ENCODE measurements around the gene ARL13A.

ARL13A gene

GRCh38 chrX:100969408-100969807 lies at the start of gene ARL13A:
Gene ARL13A, plus strand, starts transcription at chrX:100969708. Its CDS starts 3,982 bp downstream, at chrX:100973690.
- no peak within 1 kb of the TSS for H3K27ac ChIP-seq
- H3K4me3 ChIP-seq: no peak within 1 kb of the TSS

GRCh38 chrX:100924375-100924774 lies 45.1 kb upstream of the ARL13A start:
- no peak overlapping the region for H3K27ac ChIP-seq

GRCh38 chrX:100926453-100926852 lies 43.1 kb upstream of the ARL13A start:
- H3K27ac ChIP-seq: no peak overlapping the region
- no peak overlapping the region for H3K4me3 ChIP-seq

More at GRCh38 chrX:100924375-100924774, 45.1 kb upstream of the ARL13A start:
- no peak overlapping the region for H3K4me3 ChIP-seq

GRCh38 chrX:100928660-100929613 lies 40.6 kb upstream of the ARL13A start, which contains the start of gene XKRX:
Gene XKRX, minus strand, starts transcription at chrX:100928917. Its CDS starts 613 bp downstream, at chrX:100928304.
- Histone ChIP-seq H3K27ac (peak within 1 kb of the TSS in 17 of 21 experiments; percentile 39 to 78 (median 60)), H3K4me3 (peak within 1 kb of the TSS; percentile 26 to 51 (median 39))

GRCh38 chrX:100931218-100931924 lies 38.1 kb upstream of the ARL13A start:
- no peak overlapping the region for H3K4me3 ChIP-seq

GRCh38 chrX:100931925-100932285 lies 37.6 kb upstream of the ARL13A start:
- H3K27ac ChIP-seq: no peak overlapping the region
- no peak overlapping the region for H3K4me3 ChIP-seq

More at GRCh38 chrX:100931218-100931924, 38.1 kb upstream of the ARL13A start:
- no peak overlapping the region for H3K27ac ChIP-seq

GRCh38 chrX:100935767-100936166 lies 33.7 kb upstream of the ARL13A start:
- H3K27ac ChIP-seq: no peak overlapping the region

GRCh38 chrX:100939333-100939732 lies 30.2 kb upstream of the ARL13A start:
- no peak overlapping the region for H3K27ac ChIP-seq
- H3K4me3 ChIP-seq: no peak overlapping the region

More at GRCh38 chrX:100935767-100936166, 33.7 kb upstream of the ARL13A start:
- H3K4me3 ChIP-seq: no peak overlapping the region

- no peak overlapping the region for H3K27ac ChIP-seq
Observed at GRCh38 chrX:100944601-100945000, 24.9 kb upstream of the ARL13A start.

GRCh38 chrX:100946299-100946927 lies 23.1 kb upstream of the ARL13A start:
- Histone ChIP-seq H3K27ac (no peak overlapping the region), H3K4me3 (no peak overlapping the region)

More at GRCh38 chrX:100944601-100945000, 24.9 kb upstream of the ARL13A start:
- H3K4me3 ChIP-seq: no peak overlapping the region

- Histone ChIP-seq H3K4me3 (no peak overlapping the region), H3K27ac (no peak overlapping the region)
Observed at GRCh38 chrX:100948557-100948956, 21.0 kb upstream of the ARL13A start.

GRCh38 chrX:100962811-100963210 lies 6.7 kb upstream of the ARL13A start:
- no peak overlapping the region for H3K27ac ChIP-seq
- H3K4me3 ChIP-seq: no peak overlapping the region

GRCh38 chrX:100964362-100964761 lies 5.1 kb upstream of the ARL13A start:
- no peak overlapping the region for H3K27ac ChIP-seq
- H3K4me3 ChIP-seq: no peak overlapping the region

- no peak overlapping the region for H3K4me3 ChIP-seq
- no peak overlapping the region for H3K27ac ChIP-seq
Observed at GRCh38 chrX:100969936-100970335, 428 bp downstream of the ARL13A start.

- Histone ChIP-seq H3K27ac (no peak overlapping the region), H3K4me3 (no peak overlapping the region)
Observed at GRCh38 chrX:100973411-100973810, 3.9 kb downstream of the ARL13A start.

- Histone ChIP-seq H3K4me3 (no peak overlapping the region), H3K27ac (no peak overlapping the region)
Observed at GRCh38 chrX:100975212-100975611, 5.7 kb downstream of the ARL13A start.

GRCh38 chrX:100976211-100976610 lies 6.7 kb downstream of the ARL13A start:
- Histone ChIP-seq H3K4me3 (no peak overlapping the region), H3K27ac (no peak overlapping the region)

GRCh38 chrX:100979881-100980607 lies 10.5 kb downstream of the ARL13A start:
- Histone ChIP-seq H3K27ac (no peak overlapping the region), H3K4me3 (no peak overlapping the region)

All from skin epidermis (tissue), 12 donors.